Measurements from ENCODE around the gene SLC10A1.

SLC10A1 gene

GRCh38 chr14:69726761-69727511 lies 70.1 kb downstream of the SLC10A1 start:
- in situ Hi-C loops (cut with HindIII; ENCODE audit: low sequenced_read_pairs) = no loop called here

All from DLD1 (cell line).